Keratinocyte (primary cell): ENCODE data around the gene AKAIN1. TPM values are rescaled to one million over a fixed set of nuclear protein-coding genes. Genes with fewer than 3 reads are reported as not detected.

Source experiments
- DNase-seq: peaks from one replicate; pipeline ENCODE4 v3.0.0-alpha.2; 2011; ENCODE audit warnings: low read depth, missing footprints, low spot score
- FAIRE-seq: peaks from 2 replicates; lab custom pipeline; 2011; peaks lifted over from hg19 to GRCh38; lab: Jason Lieb, UNC
- H2AFZ ChIP-seq: 2 replicates; pipeline ENCODE4 v1.6.0; 2012; ENCODE audit warnings: low read length, control low read depth, inconsistent platforms; ENCODE audit not compliant: control insufficient read depth
- H3K27ac ChIP-seq: 2 replicates; pipeline ENCODE4 v1.5.1; 2011; ENCODE audit warnings: low read length; ENCODE audit not compliant: control insufficient read depth, insufficient read depth
- H3K27me3 ChIP-seq: 3 replicates; pipeline ENCODE4 v1.6.0; 2011; ENCODE audit warnings: low read length; ENCODE audit not compliant: control insufficient read depth, insufficient read depth; ENCODE audit errors: extremely low read depth
- H3K36me3 ChIP-seq, 2 experiments: 2 replicates in 1 of 2; 3 replicates in 1 of 2; pipeline ENCODE4 v1.5.1; 2011; ENCODE audit warnings: low read length in 2 of 2, mild to moderate bottlenecking in 1 of 2; ENCODE audit not compliant: control insufficient read depth in 2 of 2, insufficient read depth in 2 of 2; ENCODE audit errors: extremely low read depth in 1 of 2
- H3K4me1 ChIP-seq: 3 replicates; pipeline ENCODE4 v1.5.1; 2011; ENCODE audit warnings: low read length; ENCODE audit not compliant: control insufficient read depth, insufficient read depth; ENCODE audit errors: extremely low read depth
- H3K4me2 ChIP-seq: 3 replicates; pipeline ENCODE4 v1.6.0; 2011; ENCODE audit warnings: low read depth, low read length; ENCODE audit not compliant: control insufficient read depth, insufficient read depth; ENCODE audit errors: extremely low read depth
- H3K4me3 ChIP-seq, 3 experiments: fragments of 200-600 bp in 1 of 3; sonication (generic) in 1 of 3; 2 replicates in 2 of 3; 3 replicates in 1 of 3; pipeline ENCODE4 v1.5.1; 2011 to 2016; ENCODE audit warnings: low read length in 3 of 3, mild to moderate bottlenecking in 3 of 3, control low read depth in 2 of 3, inconsistent platforms in 1 of 3, low read depth in 1 of 3, mixed read lengths in 1 of 3, mixed run types in 1 of 3, moderate library complexity in 1 of 3; ENCODE audit not compliant: control insufficient read depth in 2 of 3, insufficient read depth in 2 of 3; ENCODE audit errors: extremely low read depth in 1 of 3
- H3K79me2 ChIP-seq: 2 replicates; pipeline ENCODE4 v1.6.0; 2012; ENCODE audit warnings: low read length; ENCODE audit not compliant: control insufficient read depth, insufficient read depth
- H3K9ac ChIP-seq: 3 replicates; pipeline ENCODE4 v1.6.0; 2011; ENCODE audit warnings: low read length; ENCODE audit not compliant: control insufficient read depth, insufficient read depth; ENCODE audit errors: extremely low read depth
- H3K9me1 ChIP-seq: 3 replicates; pipeline ENCODE4 v1.6.0; 2011; ENCODE audit warnings: low read length; ENCODE audit not compliant: control insufficient read depth, insufficient read depth; ENCODE audit errors: extremely low read depth
- H3K9me3 ChIP-seq: 2 replicates; pipeline ENCODE4 v1.5.1; 2012; ENCODE audit warnings: low read depth, low read length; ENCODE audit not compliant: control insufficient read depth
- H4K20me1 ChIP-seq: 3 replicates; pipeline ENCODE4 v1.6.0; 2011; ENCODE audit warnings: low read length; ENCODE audit not compliant: control insufficient read depth, insufficient read depth; ENCODE audit errors: extremely low read depth
- CTCF ChIP-seq, 3 experiments: IDR thresholded peaks in 1 of 3; conservative IDR thresholded peaks in 1 of 3; optimal IDR thresholded peaks in 1 of 3; 2 replicates in 2 of 3; 3 replicates in 1 of 3; pipeline versions ENCODE3 to v1.5.1; 2011; ENCODE audit warnings: low read length in 3 of 3, mild to moderate bottlenecking in 3 of 3, moderate library complexity in 2 of 3, control low read depth in 1 of 3, inconsistent platforms in 1 of 3; ENCODE audit not compliant: insufficient read depth in 2 of 3; ENCODE audit errors: extremely low read depth in 1 of 3
- EZH2 ChIP-seq: IDR thresholded peaks from one replicate; pipeline ENCODE4 v1.6.1; 2012; ENCODE audit warnings: inconsistent platforms, mild to moderate bottlenecking, low read length, moderate library complexity
- dilution Hi-C: fragments of 300-500 bp; cut with MboI; formaldehyde crosslinking; loops from one replicate; pipeline ENCODE4 v1.7.0; 2020; ENCODE audit warnings: low sequenced_read_pairs; ENCODE audit not compliant: extremely low pct_ligation_motif_present
- polyA plus RNA-seq, 5 experiments: library from polyadenylated mRNA; depleted of rRNA in 3 of 5; stranded (reverse) in 3 of 5; stranded (forward) in 1 of 5; unstranded in 1 of 5; fragments of >200 nt; gene quantifications; 1 replicate in 1 of 5; 2 replicates in 3 of 5; 3 replicates in 1 of 5; pipeline versions ENCODE4 v1.2.1 to v1.2.3, GENCODE V29; 2011 to 2012; ENCODE audit warnings: missing spikeins in 2 of 5, low read depth in 1 of 5, low replicate concordance in 1 of 5

AKAIN1 gene
- polyA plus RNA-seq, 1 donor (not counting 4 experiments of a cell fraction or from before 2014, with no cell fraction given) = not detected

DNA sequence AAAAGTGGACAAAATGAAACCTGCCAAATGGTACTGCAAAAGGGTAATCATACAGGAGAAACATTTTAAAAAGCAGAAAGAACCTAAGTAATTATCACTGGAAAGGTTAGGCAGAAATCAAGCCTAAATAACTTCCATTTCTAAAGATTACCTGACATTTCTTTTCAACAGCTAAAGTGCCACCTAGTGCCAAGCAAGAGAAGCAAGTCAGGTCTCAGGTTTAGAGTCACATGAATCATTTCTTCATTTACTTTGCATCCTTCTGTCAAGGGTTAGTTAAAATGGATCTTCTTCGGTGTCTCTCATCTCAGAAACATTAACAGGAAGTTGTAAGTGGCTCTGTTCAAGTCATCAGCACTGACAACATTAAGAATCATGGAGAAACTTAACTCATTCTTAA, 90.3 kb downstream of the AKAIN1 start:
- Histone ChIP-seq H3K79me2 (no peaks in the 10 kb centered on the region), H3K36me3 (no peaks in the 10 kb centered on the region), H4K20me1 (no peaks in the 10 kb centered on the region), H3K9me1 (no peaks in the 10 kb centered on the region), H3K4me2 (no peak overlapping the region), H2AFZ (no peak overlapping the region), H3K9me3 (no peaks in the 10 kb centered on the region), H3K9ac (no peak overlapping the region), H3K4me1 (no peaks in the 10 kb centered on the region), H3K27me3 (no peaks in the 10 kb centered on the region), H3K4me3 (no peak overlapping the region), H3K27ac (no peak overlapping the region)
- DNase-seq = no peak
- TF ChIP-seq CTCF (optimal IDR thresholded peaks at IDR 0.05 in 1 of 3, IDR thresholded peaks at IDR 0.05 in 1 of 3, conservative IDR thresholded peaks at IDR 0.05 in 1 of 3; ENCODE audit: extremely low read depth in 1 of 3, insufficient read depth in 2 of 3, low read length in 3 of 3) (peak in 1 of 3 experiments; percentile 36), EZH2 (no peak)
- no peak for FAIRE-seq
- dilution Hi-C loops = no loop called here

DNA sequence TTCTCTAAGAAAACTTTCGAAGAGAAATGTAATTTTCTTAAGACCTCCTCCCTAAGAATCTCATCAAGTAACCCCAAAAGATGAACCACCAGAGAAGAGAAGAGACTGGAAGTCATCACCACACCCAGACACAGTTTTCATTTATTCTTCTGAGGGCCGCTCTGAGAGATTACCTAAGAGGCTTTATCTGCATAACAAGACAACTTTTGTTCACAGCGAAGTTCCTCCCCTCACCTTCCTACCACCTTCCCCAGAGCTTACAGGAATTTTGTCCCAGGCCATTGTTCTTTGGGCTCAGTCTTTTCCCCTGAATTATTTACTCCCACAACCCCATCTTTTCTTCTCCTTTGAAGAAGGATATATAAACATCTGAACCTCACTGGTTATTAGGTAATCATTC, 92.8 kb downstream of the AKAIN1 start:
- dilution Hi-C loops = no loop called here
- Histone ChIP-seq H3K4me3 (no peak overlapping the region), H3K79me2 (no peaks in the 10 kb centered on the region), H3K4me1 (no peaks in the 10 kb centered on the region), H3K9ac (no peak overlapping the region), H3K4me2 (no peak overlapping the region), H3K9me1 (no peaks in the 10 kb centered on the region), H4K20me1 (no peaks in the 10 kb centered on the region), H3K27me3 (no peaks in the 10 kb centered on the region), H3K27ac (no peak overlapping the region), H3K36me3 (no peaks in the 10 kb centered on the region), H2AFZ (no peak overlapping the region), H3K9me3 (no peaks in the 10 kb centered on the region)
- DNase-seq (no peak), FAIRE-seq (no peak)
- TF ChIP-seq CTCF (optimal IDR thresholded peaks at IDR 0.05 in 1 of 3, IDR thresholded peaks at IDR 0.05 in 1 of 3, conservative IDR thresholded peaks at IDR 0.05 in 1 of 3; ENCODE audit: extremely low read depth in 1 of 3, insufficient read depth in 2 of 3, low read length in 3 of 3) (no peak), EZH2 (no peak)
